Measurements from ENCODE around the gene SHC3.

GRCh38 chr9:89174291-89174690 is 4.3 kb downstream of the SHC3 start:
- TF ChIP-seq CTCF (IDR thresholded peaks at IDR 0.05) (no peak), EP300 (IDR thresholded peaks at IDR 0.05) (no peak), POLR2A (IDR thresholded peaks at IDR 0.05) (no peak), POLR2AphosphoS5 (IDR thresholded peaks at IDR 0.05) (no peak)

Measured in gastroesophageal sphincter (tissue), 3 donors.